ENCODE data around the gene OXCT2. TPM values are rescaled to one million over a fixed set of nuclear protein-coding genes. Genes with fewer than 3 reads are reported as not detected.

OXCT2 gene
- total RNA-seq, 1 donor from 2014 or later, result 5.6 TPM

DNA sequence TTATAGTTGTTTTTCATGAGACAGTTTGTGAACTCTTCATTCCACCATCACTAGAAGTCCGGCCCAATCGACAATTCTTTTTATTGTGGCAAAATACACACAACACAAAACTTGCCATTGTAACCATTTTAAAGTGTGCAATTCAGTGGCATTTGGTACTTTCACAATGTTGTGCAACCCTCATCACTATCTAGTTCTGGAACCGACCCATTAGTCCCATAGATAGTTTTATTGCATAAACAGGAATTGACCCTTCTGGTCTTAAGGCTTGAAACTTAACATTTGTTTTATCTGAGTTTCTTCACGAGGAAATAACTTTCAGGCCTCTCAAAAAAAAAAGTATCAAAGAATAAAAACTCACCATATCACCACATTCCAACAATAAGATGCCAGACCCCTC is 41.3 kb downstream of the OXCT2 start:
- H3K27me3 Mint-ChIP-seq (ENCODE audit: low read depth), result peaks cover 43% of the 10 kb centered on the region
- no peaks in the 10 kb centered on the region for H3K36me3 Mint-ChIP-seq (ENCODE audit: low read depth)
- H3K4me1 Mint-ChIP-seq (ENCODE audit: low read depth), result peaks cover 28% of the 10 kb centered on the region
- H3K27ac Mint-ChIP-seq, result no peak overlapping the region
- no peak for DNase-seq (ENCODE audit: low spot score)
- intact Hi-C loops (cut with micrococcal nuclease), result loop anchor here (10.0 kb wide), 1 partner anchor 625 kb away; no protein-coding TSS in a partner anchor
- H3K4me3 Mint-ChIP-seq (ENCODE audit: low read depth), result no peak overlapping the region
- no peaks in the 10 kb centered on the region for H3K9me3 Mint-ChIP-seq

GRCh38 chr1:39729030-39729429 is 42.1 kb downstream of the OXCT2 start:
- no peak overlapping the region for H3K4me3 Mint-ChIP-seq (ENCODE audit: low read depth)
- intact Hi-C loops (cut with micrococcal nuclease), result loop anchor here (10.0 kb wide), 1 partner anchor 624 kb away; no protein-coding TSS in a partner anchor
- H3K9me3 Mint-ChIP-seq, result no peaks in the 10 kb centered on the region
- H3K27ac Mint-ChIP-seq, result no peak overlapping the region
- peaks cover 51% of the 10 kb centered on the region for H3K27me3 Mint-ChIP-seq (ENCODE audit: low read depth)
- H3K36me3 Mint-ChIP-seq (ENCODE audit: low read depth), result no peaks in the 10 kb centered on the region
- no peak for DNase-seq (ENCODE audit: low spot score)
- peaks cover 26% of the 10 kb centered on the region for H3K4me1 Mint-ChIP-seq (ENCODE audit: low read depth)

DNA sequence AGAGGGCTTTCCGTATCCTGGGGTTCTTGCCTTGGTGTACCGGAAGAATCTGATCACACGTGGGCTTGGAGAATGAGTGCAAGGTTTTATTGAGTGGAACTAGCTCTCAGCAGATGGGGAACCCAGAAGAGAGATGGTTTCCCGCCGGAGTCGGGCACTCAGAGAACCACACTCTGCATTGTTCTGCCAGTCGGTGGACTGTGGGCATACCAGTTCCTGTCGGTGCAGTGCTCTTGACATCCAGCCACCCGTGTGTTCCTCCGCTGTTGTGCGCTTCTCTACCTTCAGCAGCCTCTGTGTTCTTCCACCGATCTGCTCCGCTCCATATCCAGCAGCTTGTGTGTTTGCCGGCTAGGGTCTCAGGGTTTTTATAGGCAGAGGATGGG is 43.2 kb downstream of the OXCT2 start:
- Mint-ChIP-seq H3K27me3 (ENCODE audit: low read depth) (peaks cover 48% of the 10 kb centered on the region), H3K4me1 (ENCODE audit: low read depth) (peaks cover 22% of the 10 kb centered on the region), H3K27ac (no peak overlapping the region), H3K36me3 (ENCODE audit: low read depth) (no peaks in the 10 kb centered on the region), H3K9me3 (no peaks in the 10 kb centered on the region), H3K4me3 (ENCODE audit: low read depth) (no peak overlapping the region)
- no peak for DNase-seq (ENCODE audit: low spot score)
- intact Hi-C loops (cut with micrococcal nuclease), result loop anchor here (10.0 kb wide), 1 partner anchor 623 kb away; no protein-coding TSS in a partner anchor

DNA sequence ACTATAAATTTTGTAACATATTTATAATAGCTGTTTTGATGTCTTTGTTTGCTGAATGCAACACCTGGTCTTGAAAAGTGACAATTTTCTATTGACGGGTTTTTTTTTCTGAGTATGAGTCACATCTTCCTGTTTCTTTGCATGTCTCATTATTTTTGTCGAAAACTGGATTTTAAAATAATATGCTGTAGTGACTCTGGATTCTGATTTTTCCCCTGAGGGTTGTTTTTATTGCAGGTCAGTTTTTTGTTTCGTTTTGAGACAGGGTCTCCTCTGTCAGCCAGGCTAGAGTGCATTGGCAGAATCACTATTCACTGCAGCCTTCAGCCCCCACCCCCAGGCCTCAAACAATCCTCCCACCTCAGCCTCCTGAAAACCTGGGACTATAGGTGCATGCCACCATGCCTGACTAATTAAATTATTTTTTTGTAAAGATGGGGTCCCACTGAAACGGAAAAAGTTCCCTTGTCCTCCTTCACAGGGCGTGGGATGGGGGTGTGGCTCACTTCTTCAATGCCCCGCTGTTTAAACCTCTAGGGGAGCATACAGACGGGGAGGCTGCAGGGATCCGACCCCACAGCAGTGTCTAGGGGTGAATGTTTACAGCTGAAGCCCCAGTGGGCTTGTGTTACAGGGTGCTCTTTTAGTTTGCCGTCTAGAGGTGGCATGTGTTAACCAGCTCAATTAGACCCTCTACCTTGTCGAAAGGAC is 43.8 kb downstream of the OXCT2 start:
- no peaks in the 10 kb centered on the region for H3K36me3 Mint-ChIP-seq (ENCODE audit: low read depth)
- intact Hi-C loops (cut with micrococcal nuclease), result loop anchor here (10.0 kb wide), 1 partner anchor 623 kb away; no protein-coding TSS in a partner anchor
- H3K27me3 Mint-ChIP-seq (ENCODE audit: low read depth), result peaks cover 48% of the 10 kb centered on the region
- peaks cover 22% of the 10 kb centered on the region for H3K4me1 Mint-ChIP-seq (ENCODE audit: low read depth)
- H3K4me3 Mint-ChIP-seq (ENCODE audit: low read depth), result no peak overlapping the region
- no peaks in the 10 kb centered on the region for H3K9me3 Mint-ChIP-seq
- no peak overlapping the region for H3K27ac Mint-ChIP-seq
- DNase-seq (ENCODE audit: low spot score), result no peak

DNA sequence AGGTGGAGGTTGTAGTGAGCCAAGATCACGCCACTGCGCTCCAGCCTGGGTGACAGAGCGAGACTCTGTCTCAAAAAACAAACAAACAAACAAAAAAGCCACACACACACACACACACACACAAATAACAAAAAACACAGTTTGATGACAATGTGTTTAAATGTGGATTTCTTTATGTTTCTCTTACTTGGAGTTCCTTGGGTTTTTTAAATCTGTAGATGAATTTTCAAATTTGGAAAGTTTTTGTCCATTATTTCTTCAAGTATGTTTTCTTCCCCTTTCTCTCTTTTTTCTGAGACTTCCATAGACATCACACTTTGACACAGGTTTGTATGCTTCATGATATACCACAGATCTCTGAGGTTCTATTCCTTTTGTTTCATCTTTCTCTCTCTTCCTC is 44.5 kb downstream of the OXCT2 start:
- peaks cover 53% of the 10 kb centered on the region for H3K27me3 Mint-ChIP-seq (ENCODE audit: low read depth)
- intact Hi-C loops (cut with micrococcal nuclease), result loop anchor here (10.0 kb wide), 1 partner anchor 622 kb away; no protein-coding TSS in a partner anchor

GRCh38 chr1:39722495-39722894 is 48.7 kb downstream of the OXCT2 start:
- Mint-ChIP-seq H3K27ac (no peak overlapping the region), H3K27me3 (ENCODE audit: low read depth) (peaks cover 51% of the 10 kb centered on the region), H3K36me3 (ENCODE audit: low read depth) (no peaks in the 10 kb centered on the region), H3K9me3 (no peaks in the 10 kb centered on the region), H3K4me1 (ENCODE audit: low read depth) (peaks cover 6% of the 10 kb centered on the region), H3K4me3 (ENCODE audit: low read depth) (no peak overlapping the region)
- intact Hi-C loops (cut with micrococcal nuclease), result loop anchor here (10.0 kb wide), 1 partner anchor 618 kb away; no protein-coding TSS in a partner anchor
- DNase-seq (ENCODE audit: low spot score), result no peak

More for the DNA sequence above, 44.5 kb downstream of the OXCT2 start:
- no peaks in the 10 kb centered on the region for H3K36me3 Mint-ChIP-seq (ENCODE audit: low read depth)
- no peak overlapping the region for H3K4me3 Mint-ChIP-seq (ENCODE audit: low read depth)
- H3K4me1 Mint-ChIP-seq (ENCODE audit: low read depth), result peaks cover 22% of the 10 kb centered on the region
- H3K9me3 Mint-ChIP-seq, result no peaks in the 10 kb centered on the region
- no peak for DNase-seq (ENCODE audit: low spot score)
- H3K27ac Mint-ChIP-seq, result no peak overlapping the region

- peaks cover under 1% of the 10 kb centered on the region for H3K4me1 Mint-ChIP-seq (ENCODE audit: low read depth)
- DNase-seq (ENCODE audit: low spot score), result no peak
- H3K9me3 Mint-ChIP-seq, result no peaks in the 10 kb centered on the region
- intact Hi-C loops (cut with micrococcal nuclease), result loop anchor here (2.0 to 10.0 kb wide), 3 partner anchors 49 to 617 kb away; partner anchors contain the start of gene NT5C1A
- H3K27me3 Mint-ChIP-seq (ENCODE audit: low read depth), result peaks cover 52% of the 10 kb centered on the region
- H3K36me3 Mint-ChIP-seq (ENCODE audit: low read depth), result no peaks in the 10 kb centered on the region
- no peak overlapping the region for H3K4me3 Mint-ChIP-seq (ENCODE audit: low read depth)
- no peak overlapping the region for H3K27ac Mint-ChIP-seq
Measured at GRCh38 chr1:39721664-39722063, 49.5 kb downstream of the OXCT2 start.

GRCh38 chr1:39720094-39720999 is 50.8 kb downstream of the OXCT2 start:
- H3K36me3 Mint-ChIP-seq (ENCODE audit: low read depth), result no peaks in the 10 kb centered on the region
- no peak overlapping the region for H3K27ac Mint-ChIP-seq
- DNase-seq (ENCODE audit: low spot score), result no peak
- no peaks in the 10 kb centered on the region for H3K4me1 Mint-ChIP-seq (ENCODE audit: low read depth)
- no peaks in the 10 kb centered on the region for H3K9me3 Mint-ChIP-seq
- peaks cover 50% of the 10 kb centered on the region for H3K27me3 Mint-ChIP-seq (ENCODE audit: low read depth)
- no peak overlapping the region for H3K4me3 Mint-ChIP-seq (ENCODE audit: low read depth)
- intact Hi-C loops (cut with micrococcal nuclease), result loop anchor here (2.0 to 10.0 kb wide), 3 partner anchors 48 to 616 kb away; partner anchors contain the start of gene NT5C1A

Other genes with a start within 250 kb of the OXCT2 start
- gene PABPC4, start 194.6 kb downstream of the OXCT2 start, total RNA-seq, result 369 and 375 TPM in 2 replicates
- gene HEYL, start 131.7 kb downstream of the OXCT2 start, total RNA-seq, result 0.73 and 0.74 TPM in 2 replicates
- 0.74 and 1.2 TPM in 2 replicates for gene NT5C1A, start 99.2 kb downstream of the OXCT2 start, total RNA-seq
- 0.39 and 0.48 TPM in 2 replicates for gene HPCAL4, start 79.9 kb downstream of the OXCT2 start, total RNA-seq
- gene PPIE, start 32.5 kb downstream of the OXCT2 start, total RNA-seq, result 63.0 and 67.6 TPM in 2 replicates
- gene BMP8B, start 17.5 kb upstream of the OXCT2 start, total RNA-seq, result 1.8 and 1.9 TPM in 2 replicates
- gene TRIT1, start 112.2 kb upstream of the OXCT2 start, total RNA-seq, result 22.8 and 26.2 TPM in 2 replicates
- 0.50 and 0.57 TPM in 2 replicates for gene MYCL, start 130.6 kb upstream of the OXCT2 start, total RNA-seq
- 43.3 and 47.8 TPM in 2 replicates for gene MFSD2A, start 183.8 kb upstream of the OXCT2 start, total RNA-seq

All from activated T-helper 2 cell treated with anti-CD3 and anti-CD28 coated beads, Interferon-gamma antibody, Interleukin-2, Interleukin-4, amounts not matched to agents 10 μg/mL and 5 μg/mL and 100 μg/mL, durations not matched to agents 14 hours and 24 hours and 36 hours (primary cell).